Chondrocyte (in vitro differentiated cells): ENCODE data around the gene HTR1B. TPM values are rescaled to one million over a fixed set of nuclear protein-coding genes. Genes with fewer than 3 reads are reported as not detected.

Experiments used
- DNase-seq: peaks from one replicate; pipeline ENCODE4 v3.0.0; 2021; ENCODE audit warnings: mixed read lengths, low spot score
- H3K27ac Mint-ChIP-seq: one replicate; pipeline ENCODE4 v1.8.0; 2021; ENCODE audit warnings: mild to moderate bottlenecking, moderate library complexity, mixed read lengths; ENCODE audit not compliant: unreplicated experiment
- H3K27me3 Mint-ChIP-seq: 2 replicates; pipeline ENCODE4 v1.8.0; 2021; ENCODE audit warnings: low read depth, mixed read lengths
- H3K36me3 Mint-ChIP-seq: 2 replicates; pipeline ENCODE4 v1.8.0; 2021; ENCODE audit warnings: low read depth, mixed read lengths
- H3K4me1 Mint-ChIP-seq: 2 replicates; pipeline ENCODE4 v1.8.0; 2021; ENCODE audit warnings: low read depth, mild to moderate bottlenecking, mixed read lengths
- H3K4me3 Mint-ChIP-seq: one replicate; pipeline ENCODE4 v1.8.0; 2021; ENCODE audit warnings: mild to moderate bottlenecking, moderate library complexity, mixed read lengths; ENCODE audit not compliant: unreplicated experiment
- H3K9me3 Mint-ChIP-seq: 2 replicates; pipeline ENCODE4 v1.8.0; 2021; ENCODE audit warnings: low read depth, mixed read lengths
- CTCF ChIP-seq: fragments of 200-600 bp; sonication (generic); IDR thresholded peaks from 2 replicates; pipeline ENCODE4 v1.5.0; 2021; ENCODE audit warnings: antibody characterized with exemption, mild to moderate bottlenecking, moderate library complexity
- total RNA-seq: library from RNA; stranded (reverse); gene quantifications from 3 replicates; pipeline ENCODE4 v1.2.1, GENCODE V29; 2021

Gene HTR1B
- total RNA-seq, 1 donor from 2014 or later, result 0.57 TPM

DNA sequence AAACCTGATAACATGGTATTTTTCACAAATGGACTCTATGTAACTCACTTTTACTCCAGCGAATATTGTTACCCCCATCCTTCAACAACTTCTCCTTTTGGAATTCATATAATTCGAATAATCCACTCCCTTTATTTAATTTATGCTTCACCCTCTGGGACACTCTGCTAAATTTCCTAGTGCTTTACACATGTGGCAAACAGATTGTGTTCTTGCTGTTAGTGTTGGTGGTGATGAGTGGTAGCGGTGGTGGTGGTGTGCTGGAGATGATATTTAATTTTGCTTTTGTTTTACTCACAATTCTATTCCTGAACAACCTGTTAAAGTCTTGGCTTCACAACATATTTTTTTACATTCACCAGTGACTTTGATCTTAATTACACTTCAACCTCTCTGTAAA lies 32.8 kb downstream of the HTR1B start:
- H3K27me3 Mint-ChIP-seq, result peaks cover 3% of the 10 kb centered on the region
- H3K36me3 Mint-ChIP-seq, result no peaks in the 10 kb centered on the region
- TF ChIP-seq CTCF, result no peak
- H3K27ac Mint-ChIP-seq, result no peak overlapping the region
- DNase-seq, result no peak
- no peaks in the 10 kb centered on the region for H3K9me3 Mint-ChIP-seq
- no peak overlapping the region for H3K4me3 Mint-ChIP-seq
- peaks cover 12% of the 10 kb centered on the region for H3K4me1 Mint-ChIP-seq

GRCh38 chr6:77425671-77426070 lies 37.6 kb downstream of the HTR1B start:
- TF ChIP-seq CTCF, result no peak
- H3K36me3 Mint-ChIP-seq, result peaks cover under 1% of the 10 kb centered on the region
- H3K4me1 Mint-ChIP-seq, result peaks cover 17% of the 10 kb centered on the region
- DNase-seq, result no peak
- H3K27me3 Mint-ChIP-seq, result peaks cover 3% of the 10 kb centered on the region
- no peak overlapping the region for H3K4me3 Mint-ChIP-seq
- peaks cover 3% of the 10 kb centered on the region for H3K9me3 Mint-ChIP-seq
- peak overlapping the region; percentile 37 for H3K27ac Mint-ChIP-seq

DNA sequence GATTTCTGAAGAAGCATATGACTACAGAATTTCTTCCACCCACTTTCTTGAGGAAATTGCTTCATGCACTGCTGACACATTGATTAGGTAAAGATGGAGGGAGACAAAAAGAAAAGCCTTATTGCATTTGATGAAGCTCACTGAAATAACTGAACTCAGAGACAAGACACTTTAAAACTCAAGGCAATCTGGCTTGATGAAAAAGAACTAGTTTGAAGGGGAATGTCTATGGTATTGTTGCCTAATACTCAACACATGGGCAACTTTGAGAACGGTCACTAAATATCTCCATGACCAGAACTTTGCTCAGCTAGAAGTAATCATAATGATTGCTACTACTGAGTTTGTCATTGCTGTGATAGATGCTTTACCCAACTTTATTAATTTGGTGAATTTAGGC lies 38.1 kb downstream of the HTR1B start:
- no peak for TF ChIP-seq CTCF
- H3K27me3 Mint-ChIP-seq, result peaks cover 3% of the 10 kb centered on the region
- DNase-seq, result no peak
- H3K36me3 Mint-ChIP-seq, result peaks cover 2% of the 10 kb centered on the region
- peaks cover 6% of the 10 kb centered on the region for H3K9me3 Mint-ChIP-seq
- H3K4me1 Mint-ChIP-seq, result peaks cover 17% of the 10 kb centered on the region
- no peak overlapping the region for H3K4me3 Mint-ChIP-seq
- no peak overlapping the region for H3K27ac Mint-ChIP-seq

GRCh38 chr6:77424761-77425160 lies 38.5 kb downstream of the HTR1B start:
- TF ChIP-seq CTCF, result no peak
- Mint-ChIP-seq H3K4me3 (no peak overlapping the region), H3K27me3 (peaks cover 2% of the 10 kb centered on the region), H3K27ac (no peak overlapping the region), H3K36me3 (peaks cover 2% of the 10 kb centered on the region), H3K4me1 (peaks cover 17% of the 10 kb centered on the region), H3K9me3 (peaks cover 6% of the 10 kb centered on the region)
- DNase-seq, result no peak

- no peaks in the 10 kb centered on the region for H3K4me1 Mint-ChIP-seq
- no peak for TF ChIP-seq CTCF
- peaks cover 9% of the 10 kb centered on the region for H3K9me3 Mint-ChIP-seq
- H3K4me3 Mint-ChIP-seq, result no peak overlapping the region
- no peak for DNase-seq
- H3K27me3 Mint-ChIP-seq, result peaks cover 14% of the 10 kb centered on the region
- peaks cover 5% of the 10 kb centered on the region for H3K36me3 Mint-ChIP-seq
- no peak overlapping the region for H3K27ac Mint-ChIP-seq
Observed at GRCh38 chr6:77416839-77417238, 46.5 kb downstream of the HTR1B start.
